Measurements from ENCODE around the gene MINPP1.

The MINPP1 gene

DNA sequence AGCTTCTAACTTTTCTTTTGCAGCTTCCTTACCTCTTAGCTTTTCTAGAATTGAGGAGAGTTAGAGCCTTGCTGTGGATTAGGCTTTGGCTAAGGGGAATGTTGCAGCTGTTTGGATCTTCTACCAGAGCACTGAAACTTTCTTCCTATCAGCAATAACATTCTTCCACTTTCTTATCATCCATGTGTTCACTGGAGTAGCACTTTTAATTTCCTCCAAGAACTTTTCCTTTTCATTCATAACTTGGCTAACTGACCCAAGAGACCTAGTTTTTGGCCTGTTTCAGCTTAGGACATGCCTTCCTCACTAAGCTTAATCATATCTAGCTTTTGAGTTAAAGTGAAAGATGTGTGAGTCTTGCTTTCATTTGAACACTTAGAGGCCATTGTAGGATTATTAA lies 19.6 kb downstream of the MINPP1 start:
- DNase-seq (ENCODE audit: low read depth): no peak
- TF ChIP-seq, protein P1, sequence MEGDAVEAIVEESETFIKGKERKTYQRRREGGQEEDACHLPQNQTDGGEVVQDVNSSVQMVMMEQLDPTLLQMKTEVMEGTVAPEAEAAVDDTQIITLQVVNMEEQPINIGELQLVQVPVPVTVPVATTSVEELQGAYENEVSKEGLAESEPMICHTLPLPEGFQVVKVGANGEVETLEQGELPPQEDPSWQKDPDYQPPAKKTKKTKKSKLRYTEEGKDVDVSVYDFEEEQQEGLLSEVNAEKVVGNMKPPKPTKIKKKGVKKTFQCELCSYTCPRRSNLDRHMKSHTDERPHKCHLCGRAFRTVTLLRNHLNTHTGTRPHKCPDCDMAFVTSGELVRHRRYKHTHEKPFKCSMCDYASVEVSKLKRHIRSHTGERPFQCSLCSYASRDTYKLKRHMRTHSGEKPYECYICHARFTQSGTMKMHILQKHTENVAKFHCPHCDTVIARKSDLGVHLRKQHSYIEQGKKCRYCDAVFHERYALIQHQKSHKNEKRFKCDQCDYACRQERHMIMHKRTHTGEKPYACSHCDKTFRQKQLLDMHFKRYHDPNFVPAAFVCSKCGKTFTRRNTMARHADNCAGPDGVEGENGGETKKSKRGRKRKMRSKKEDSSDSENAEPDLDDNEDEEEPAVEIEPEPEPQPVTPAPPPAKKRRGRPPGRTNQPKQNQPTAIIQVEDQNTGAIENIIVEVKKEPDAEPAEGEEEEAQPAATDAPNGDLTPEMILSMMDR (conservative IDR thresholded peaks at IDR 0.05; ENCODE audit: control insufficient read depth, insufficient read depth, low read depth, low read length): no peak
- H3K4me3 ChIP-seq (ENCODE audit: control insufficient read depth, low read depth, low read length): no peak overlapping the region

DNA sequence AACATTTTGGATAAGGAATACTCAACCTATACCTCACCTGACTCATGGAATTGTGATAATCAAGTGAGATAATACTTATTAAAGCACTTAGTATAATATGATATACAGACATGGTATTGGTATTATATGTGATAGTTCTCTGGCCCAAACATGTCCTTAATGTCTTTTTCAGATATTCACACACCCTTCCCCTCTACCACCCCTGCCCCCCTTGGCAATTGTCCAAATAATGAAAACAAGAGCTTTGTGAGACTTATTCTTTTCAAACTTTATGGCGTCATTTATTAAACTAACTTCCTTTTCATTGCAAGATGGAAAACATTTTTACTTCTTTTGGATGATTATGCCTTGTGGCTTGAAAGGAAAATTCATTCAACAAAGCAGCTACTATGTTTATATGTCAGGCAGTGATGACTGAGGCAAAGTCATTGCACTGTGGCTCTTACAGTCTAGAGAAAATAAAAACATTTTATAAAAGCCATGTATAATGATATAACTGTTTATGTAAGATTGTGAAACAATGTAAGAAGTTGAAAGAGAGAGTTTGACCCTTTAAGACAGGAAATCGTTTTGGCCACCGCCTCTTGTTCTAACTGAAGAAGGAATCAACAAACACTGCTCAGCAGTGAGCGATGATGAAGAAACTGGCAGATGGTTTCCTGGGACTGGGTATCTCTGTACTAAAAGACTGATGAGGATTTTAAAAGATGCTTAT lies 27.4 kb downstream of the MINPP1 start:
- TF ChIP-seq, protein P1 (conservative IDR thresholded peaks at IDR 0.05; ENCODE audit: control insufficient read depth, insufficient read depth, low read depth, low read length): no peak
- DNase-seq (ENCODE audit: low read depth): peak; percentile 65
- no peak overlapping the region for H3K4me3 ChIP-seq (ENCODE audit: control insufficient read depth, low read depth, low read length)

DNA sequence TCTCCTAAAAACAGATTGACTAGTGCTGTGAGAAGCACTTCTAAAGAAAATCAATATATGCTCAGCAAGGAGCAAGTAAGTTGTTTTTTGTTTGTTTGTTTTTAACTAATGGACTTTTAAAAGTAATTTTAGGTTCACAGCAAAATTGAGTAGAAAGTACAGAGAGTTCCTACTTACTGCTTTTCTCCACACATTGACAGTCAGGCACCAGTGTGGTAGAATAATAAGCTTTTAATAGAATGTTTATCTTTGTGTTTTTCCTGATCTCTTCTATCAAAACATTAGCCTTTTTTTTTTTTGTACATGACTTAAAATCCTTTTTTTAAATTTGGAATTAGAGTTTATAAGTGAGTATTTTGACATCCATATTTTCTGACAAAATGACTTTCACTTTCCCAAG lies 28.0 kb downstream of the MINPP1 start:
- TF ChIP-seq, protein P1 (conservative IDR thresholded peaks at IDR 0.05; ENCODE audit: control insufficient read depth, insufficient read depth, low read depth, low read length): no peak
- no peak overlapping the region for H3K4me3 ChIP-seq (ENCODE audit: control insufficient read depth, low read depth, low read length)
- DNase-seq (ENCODE audit: low read depth): no peak

DNA sequence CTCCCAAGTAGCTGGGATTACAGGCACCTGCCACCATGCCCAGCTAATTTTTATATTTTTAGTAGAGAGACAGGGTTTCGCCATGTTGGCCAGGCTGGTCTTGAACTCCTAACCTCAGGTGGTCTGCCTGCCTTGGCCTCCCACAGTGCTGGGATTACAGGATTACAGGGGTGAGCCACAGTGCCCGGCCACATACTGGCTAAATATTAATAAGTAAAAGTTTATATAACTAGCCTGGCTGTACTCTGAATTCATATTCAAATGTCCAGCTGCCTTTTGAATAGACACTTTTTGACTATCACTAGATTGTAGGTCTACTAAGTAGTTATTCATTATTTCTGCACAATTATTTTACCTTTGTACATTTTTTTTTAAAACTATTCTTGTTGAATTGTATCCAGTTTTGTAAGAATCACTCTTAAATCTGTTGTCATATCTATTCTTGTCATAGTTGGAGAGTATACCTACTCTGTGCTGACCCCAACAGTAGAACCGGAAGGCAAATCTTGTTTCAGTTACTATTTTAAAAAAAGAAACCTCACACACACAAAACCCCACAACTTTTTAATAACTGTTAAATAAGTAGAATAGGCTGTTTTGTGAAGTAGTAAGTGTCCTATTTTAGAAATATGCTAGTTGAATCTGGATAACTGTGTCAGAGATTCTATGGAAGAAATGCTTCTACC lies 29.6 kb downstream of the MINPP1 start:
- no peak for DNase-seq (ENCODE audit: low read depth)
- H3K4me3 ChIP-seq (ENCODE audit: control insufficient read depth, low read depth, low read length): no peak overlapping the region
- TF ChIP-seq, protein P1 (conservative IDR thresholded peaks at IDR 0.05; ENCODE audit: control insufficient read depth, insufficient read depth, low read depth, low read length): no peak

DNA sequence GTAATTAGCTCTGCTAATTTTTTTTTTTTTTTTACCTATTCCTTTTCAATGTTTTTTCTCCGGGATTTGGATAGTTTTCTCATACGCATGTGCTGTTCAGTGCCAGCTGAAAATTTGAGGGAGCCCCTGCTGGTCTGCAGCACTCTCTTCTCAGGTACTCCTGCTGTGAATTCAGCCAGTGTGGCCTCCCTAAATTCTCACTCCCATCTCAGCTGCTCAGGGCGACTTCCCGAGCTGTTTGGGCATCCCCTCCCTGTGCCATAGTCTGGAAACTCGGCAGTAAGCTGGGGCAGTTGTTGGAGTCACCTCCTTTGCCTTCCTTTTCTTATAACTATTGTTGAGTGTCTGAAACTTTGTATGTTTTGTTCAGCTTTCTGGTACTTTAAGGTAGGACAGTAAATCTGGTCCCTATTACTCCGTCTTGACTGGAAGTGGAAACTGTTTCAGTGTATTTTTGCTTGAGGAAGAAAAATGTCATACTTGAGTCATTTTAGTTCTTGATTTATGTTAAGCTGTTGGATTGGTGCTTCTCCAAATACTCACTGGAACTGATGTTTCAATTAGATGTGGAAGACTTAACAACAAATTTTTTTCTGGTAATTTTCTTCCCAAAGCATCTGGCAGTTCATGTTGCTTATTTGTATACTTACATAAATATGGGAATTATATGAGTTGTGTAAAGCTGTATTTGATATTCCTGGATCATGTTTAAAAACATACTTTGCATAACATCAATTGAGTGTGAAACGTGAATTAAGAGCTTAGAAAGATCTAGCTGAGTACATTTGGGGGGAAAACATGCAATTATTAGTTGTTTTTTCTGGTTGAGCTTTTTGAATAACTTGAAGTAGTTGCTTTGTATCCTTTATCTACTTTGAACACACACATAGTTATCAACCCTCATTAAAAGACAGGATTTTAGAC lies 33.7 kb downstream of the MINPP1 start:
- DNase-seq (ENCODE audit: low read depth): peak; percentile 46
- TF ChIP-seq, protein P1 (conservative IDR thresholded peaks at IDR 0.05; ENCODE audit: control insufficient read depth, insufficient read depth, low read depth, low read length): no peak
- H3K4me3 ChIP-seq (ENCODE audit: control insufficient read depth, low read depth, low read length): no peak overlapping the region

DNA sequence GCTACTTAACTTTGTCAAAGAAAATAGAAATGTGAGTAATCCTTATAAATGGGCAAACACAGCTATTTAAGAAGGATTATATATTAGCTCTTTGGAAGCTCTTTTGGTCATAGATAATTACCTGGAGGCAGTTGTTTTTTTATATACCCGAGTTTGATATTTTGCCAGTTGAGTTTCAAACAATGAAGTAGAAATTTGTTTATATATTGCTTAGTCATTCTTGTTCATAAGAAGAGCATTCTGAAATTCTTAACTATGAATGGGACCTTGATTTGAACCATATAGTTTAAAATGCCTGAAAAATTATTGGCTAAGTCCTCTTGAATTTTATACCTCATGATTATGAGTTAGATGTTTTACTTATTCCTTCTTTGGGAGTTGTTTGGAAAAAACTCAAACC lies 36.4 kb downstream of the MINPP1 start:
- TF ChIP-seq, protein P1 (conservative IDR thresholded peaks at IDR 0.05; ENCODE audit: control insufficient read depth, insufficient read depth, low read depth, low read length): no peak
- H3K4me3 ChIP-seq (ENCODE audit: control insufficient read depth, low read depth, low read length): no peak overlapping the region
- DNase-seq (ENCODE audit: low read depth): peak; percentile 58

All from fibroblast of mammary gland (primary cell).